HUES48 (cell line): Measurements from ENCODE around the gene PRR35.

Experiments
- H3K27ac ChIP-seq: one replicate; pipeline ENCODE4 v1.7.0; 2013; ENCODE audit warnings: low read depth, low read length, inconsistent platforms
- H3K27me3 ChIP-seq: 2 replicates; pipeline ENCODE4 v1.6.1; 2013; ENCODE audit warnings: mild to moderate bottlenecking, low read length; ENCODE audit not compliant: control insufficient read depth, insufficient read depth
- H3K36me3 ChIP-seq: 2 replicates; pipeline ENCODE4 v1.6.1; 2013; ENCODE audit warnings: low read length; ENCODE audit not compliant: control insufficient read depth, insufficient read depth
- H3K4me1 ChIP-seq: 2 replicates; pipeline ENCODE4 v1.6.1; 2013; ENCODE audit warnings: mild to moderate bottlenecking, low read length; ENCODE audit not compliant: control insufficient read depth, insufficient read depth
- H3K4me3 ChIP-seq: 2 replicates; pipeline ENCODE4 v1.5.1; 2013; ENCODE audit warnings: mild to moderate bottlenecking, low read depth, low read length
- H3K9ac ChIP-seq: 2 replicates; pipeline ENCODE4 v1.6.1; 2013; ENCODE audit warnings: mild to moderate bottlenecking, low read depth, low read length, moderate library complexity
- H3K9me3 ChIP-seq: 2 replicates; pipeline ENCODE4 v1.6.1; 2013; ENCODE audit warnings: low read length; ENCODE audit not compliant: control insufficient read depth, insufficient read depth

The PRR35 gene

DNA sequence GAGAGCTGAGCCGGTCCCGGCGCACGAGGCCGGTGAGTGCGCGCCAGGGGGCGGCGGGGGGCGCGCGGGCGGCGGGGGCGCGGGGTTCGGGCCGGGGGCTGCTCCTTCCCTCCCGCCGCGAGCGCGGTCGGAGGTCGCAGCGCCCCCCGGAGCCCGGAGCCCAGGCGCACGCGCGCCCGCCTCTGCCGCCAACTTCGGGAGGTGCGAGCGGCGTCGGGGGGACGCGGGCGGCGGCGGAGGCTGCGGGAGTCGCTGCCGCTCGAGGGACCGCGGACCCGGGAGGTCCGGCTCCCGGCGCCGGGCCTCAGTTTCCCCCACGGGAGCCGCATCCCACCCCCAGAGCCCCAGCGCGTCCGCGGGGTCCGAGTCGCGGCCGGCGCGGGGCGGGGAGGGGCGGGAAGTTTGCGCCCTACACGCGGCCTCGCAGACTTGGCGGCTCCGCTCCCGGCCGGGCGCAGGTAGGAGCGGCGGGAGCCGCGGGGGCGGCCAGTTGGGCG, at the start of gene PRR35:
Gene PRR35, plus strand, starts transcription at position 191 of the 497 bp plus-strand sequence. CDS start 2,901 bp downstream, outside the sequence.
- no peaks in the 10 kb centered on the region for H3K9me3 ChIP-seq
- no peak within 1 kb of the TSS for H3K27ac ChIP-seq
- no peaks in the 10 kb centered on the region for H3K4me1 ChIP-seq
- peak within 1 kb of the TSS; percentile 45; the same call in 1 of the 2 replicates for H3K4me3 ChIP-seq
- H3K9ac ChIP-seq = no peak within 1 kb of the TSS
- no peaks in the 10 kb centered on the region for H3K36me3 ChIP-seq
- peaks cover 42% of the 10 kb centered on the region for H3K27me3 ChIP-seq

GRCh38 chr16:512802-513201, 47.4 kb upstream of the PRR35 start:
- H3K9ac ChIP-seq = no peak overlapping the region
- H3K4me3 ChIP-seq = no peak overlapping the region
- no peaks in the 10 kb centered on the region for H3K27me3 ChIP-seq
- peaks cover 22% of the 10 kb centered on the region for H3K36me3 ChIP-seq
- H3K27ac ChIP-seq = no peak overlapping the region
- H3K4me1 ChIP-seq = no peaks in the 10 kb centered on the region
- H3K9me3 ChIP-seq = no peaks in the 10 kb centered on the region

DNA sequence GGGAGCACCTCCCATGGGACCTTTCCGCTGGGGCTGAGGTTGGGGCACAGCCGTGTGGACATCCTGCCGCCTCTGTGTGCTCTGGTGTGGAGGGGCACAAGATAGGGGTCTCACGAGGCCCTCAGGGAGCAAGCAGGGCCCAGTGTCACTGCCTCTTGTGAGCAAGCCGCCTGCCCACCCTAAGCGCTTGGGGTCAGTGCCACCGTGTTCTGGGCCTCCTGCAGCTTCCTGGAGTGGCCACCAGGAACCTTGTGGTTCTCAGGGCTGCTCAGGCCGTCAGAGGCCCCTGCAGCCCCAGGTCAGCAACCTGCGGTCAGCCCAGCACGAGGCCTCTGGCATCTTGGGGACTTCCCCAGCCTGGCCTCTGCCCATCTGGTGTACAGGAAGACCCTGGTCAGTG, 46.2 kb upstream of the PRR35 start:
- peaks cover 26% of the 10 kb centered on the region for H3K36me3 ChIP-seq
- no peak overlapping the region for H3K9ac ChIP-seq
- no peak overlapping the region for H3K27ac ChIP-seq
- H3K9me3 ChIP-seq = no peaks in the 10 kb centered on the region
- H3K4me3 ChIP-seq = no peak overlapping the region
- H3K27me3 ChIP-seq = no peaks in the 10 kb centered on the region
- H3K4me1 ChIP-seq = no peaks in the 10 kb centered on the region

DNA sequence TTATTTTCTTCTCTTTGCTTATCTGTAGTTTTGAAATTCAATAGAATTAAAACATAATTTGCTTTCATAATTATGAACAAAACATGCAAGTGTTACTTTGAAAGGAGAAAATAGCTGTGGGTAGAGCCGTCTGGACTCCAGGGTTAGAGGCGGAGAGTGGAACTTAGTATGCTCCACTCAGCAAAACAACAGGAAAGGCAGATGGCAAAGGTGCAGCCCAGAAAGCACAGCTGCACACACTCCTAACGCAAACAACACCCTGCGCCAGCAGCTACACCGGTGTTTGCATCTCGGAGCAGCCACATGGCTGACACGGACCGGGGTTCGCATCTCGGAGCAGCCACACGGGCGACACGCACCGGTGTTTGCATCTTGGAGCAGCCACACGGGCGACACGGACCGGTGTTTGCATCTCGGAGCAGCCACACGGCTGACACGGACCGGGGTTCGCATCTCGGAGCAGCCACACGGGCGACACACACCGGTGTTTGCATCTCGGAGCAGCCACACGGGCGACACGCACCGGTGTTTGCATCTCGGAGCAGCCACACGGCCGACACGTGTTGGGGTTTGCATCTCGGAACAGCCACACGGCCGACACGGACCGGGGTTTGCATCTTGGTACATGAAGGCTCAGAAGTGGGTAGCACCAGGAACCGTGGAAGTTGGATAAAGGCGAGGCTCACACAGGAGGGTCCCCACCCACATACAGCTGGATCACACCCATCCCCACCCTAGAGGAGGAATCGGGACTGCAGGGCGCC, 44.8 kb upstream of the PRR35 start:
- Histone ChIP-seq H3K4me1 (no peaks in the 10 kb centered on the region), H3K27me3 (no peaks in the 10 kb centered on the region), H3K4me3 (no peak overlapping the region), H3K36me3 (peaks cover 40% of the 10 kb centered on the region), H3K9ac (no peak overlapping the region), H3K27ac (no peak overlapping the region), H3K9me3 (no peaks in the 10 kb centered on the region)

DNA sequence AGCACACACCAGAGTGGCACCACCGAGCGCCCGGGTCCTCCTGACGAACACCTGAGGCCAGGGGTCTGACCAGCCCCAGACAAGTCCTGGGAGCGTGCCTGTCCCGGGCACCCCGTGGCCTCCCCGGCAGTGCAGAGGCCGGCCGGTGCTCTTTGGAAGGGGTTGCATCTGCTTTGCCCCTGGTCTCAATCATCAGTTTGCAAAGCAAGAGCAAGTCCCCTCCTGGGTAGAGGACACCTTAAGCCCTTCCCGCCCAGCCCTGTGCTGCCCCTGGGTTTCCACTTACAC, 44.3 kb upstream of the PRR35 start:
- H3K27me3 ChIP-seq = no peaks in the 10 kb centered on the region
- H3K4me3 ChIP-seq = no peak overlapping the region
- H3K9me3 ChIP-seq = no peaks in the 10 kb centered on the region
- H3K27ac ChIP-seq = no peak overlapping the region
- H3K36me3 ChIP-seq = peaks cover 45% of the 10 kb centered on the region
- no peak overlapping the region for H3K9ac ChIP-seq
- no peaks in the 10 kb centered on the region for H3K4me1 ChIP-seq

DNA sequence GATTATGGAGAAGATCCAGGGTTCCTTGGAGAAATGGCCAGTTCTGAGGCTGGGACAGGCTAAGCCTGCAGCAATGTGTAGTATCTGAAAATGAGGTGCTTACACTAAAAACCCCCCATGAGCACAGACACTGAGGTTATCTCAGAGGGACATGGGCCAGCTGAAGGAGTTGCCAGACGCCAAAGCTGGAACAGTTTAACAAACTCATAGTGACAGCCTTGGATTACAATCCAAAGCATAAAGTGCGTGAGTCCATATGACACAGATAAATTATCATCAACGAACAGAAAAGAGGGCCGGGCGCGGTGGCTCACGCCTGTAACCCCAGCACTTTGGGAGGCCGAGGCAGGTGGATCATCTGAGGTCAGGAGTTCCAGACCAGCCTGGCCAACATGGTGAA, 43.9 kb upstream of the PRR35 start:
- Histone ChIP-seq H3K9me3 (no peaks in the 10 kb centered on the region), H3K4me3 (no peak overlapping the region), H3K36me3 (peaks cover 46% of the 10 kb centered on the region), H3K27me3 (no peaks in the 10 kb centered on the region), H3K9ac (no peak overlapping the region), H3K4me1 (no peaks in the 10 kb centered on the region), H3K27ac (no peak overlapping the region)

DNA sequence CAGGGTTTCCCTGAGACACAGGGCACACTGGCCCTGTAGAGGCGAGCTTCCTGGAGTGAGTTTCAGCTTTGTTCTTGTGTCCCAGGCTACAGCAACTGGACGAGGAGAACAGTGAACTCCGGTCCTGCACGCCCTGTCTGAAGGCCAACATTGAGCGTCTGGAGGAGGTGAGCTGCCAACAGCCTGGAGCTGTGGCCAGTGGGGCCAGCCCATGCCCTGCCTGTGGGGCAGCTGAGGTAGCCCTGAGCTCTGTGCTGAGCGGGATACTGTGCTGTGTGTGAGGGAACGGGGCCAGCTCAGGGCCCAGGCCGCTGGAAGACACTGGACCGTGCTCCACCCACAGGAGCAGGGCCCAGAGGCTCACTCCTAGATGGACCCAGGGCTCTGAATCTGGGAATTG, 41.3 kb upstream of the PRR35 start:
- no peak overlapping the region for H3K9ac ChIP-seq
- no peaks in the 10 kb centered on the region for H3K4me1 ChIP-seq
- no peaks in the 10 kb centered on the region for H3K9me3 ChIP-seq
- H3K4me3 ChIP-seq = no peak overlapping the region
- no peaks in the 10 kb centered on the region for H3K27me3 ChIP-seq
- H3K27ac ChIP-seq = no peak overlapping the region
- peaks cover 46% of the 10 kb centered on the region for H3K36me3 ChIP-seq

DNA sequence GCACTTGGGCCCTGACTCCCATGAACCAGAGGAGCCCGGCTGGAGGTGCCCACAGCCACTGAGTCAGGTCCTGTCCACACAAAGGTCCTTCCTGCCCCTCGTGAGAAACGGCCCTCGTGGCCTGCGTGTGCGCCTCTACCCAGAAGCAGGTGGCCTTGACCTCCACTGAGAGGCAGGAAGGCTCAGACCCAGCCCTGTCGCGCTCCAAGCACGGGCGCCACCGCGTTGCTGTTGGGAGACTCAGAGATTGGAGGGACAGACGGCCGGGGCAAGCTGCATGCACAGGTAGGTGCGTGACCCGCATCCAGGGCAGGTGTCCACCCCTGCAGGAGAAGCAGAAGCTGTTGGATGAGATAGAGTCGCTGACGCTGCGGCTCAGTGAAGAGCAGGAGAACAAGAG, 40.8 kb upstream of the PRR35 start:
- Histone ChIP-seq H3K27ac (no peak overlapping the region), H3K4me1 (no peaks in the 10 kb centered on the region), H3K9me3 (no peaks in the 10 kb centered on the region), H3K27me3 (no peaks in the 10 kb centered on the region), H3K4me3 (no peak overlapping the region), H3K36me3 (peaks cover 46% of the 10 kb centered on the region), H3K9ac (no peak overlapping the region)

- H3K36me3 ChIP-seq = peaks cover 42% of the 10 kb centered on the region
- no peak overlapping the region for H3K27ac ChIP-seq
- H3K4me1 ChIP-seq = no peaks in the 10 kb centered on the region
- H3K27me3 ChIP-seq = no peaks in the 10 kb centered on the region
- H3K9me3 ChIP-seq = no peaks in the 10 kb centered on the region
- no peak overlapping the region for H3K9ac ChIP-seq
- H3K4me3 ChIP-seq = no peak overlapping the region
Observed at GRCh38 chr16:519841-520687, 40.1 kb upstream of the PRR35 start.

DNA sequence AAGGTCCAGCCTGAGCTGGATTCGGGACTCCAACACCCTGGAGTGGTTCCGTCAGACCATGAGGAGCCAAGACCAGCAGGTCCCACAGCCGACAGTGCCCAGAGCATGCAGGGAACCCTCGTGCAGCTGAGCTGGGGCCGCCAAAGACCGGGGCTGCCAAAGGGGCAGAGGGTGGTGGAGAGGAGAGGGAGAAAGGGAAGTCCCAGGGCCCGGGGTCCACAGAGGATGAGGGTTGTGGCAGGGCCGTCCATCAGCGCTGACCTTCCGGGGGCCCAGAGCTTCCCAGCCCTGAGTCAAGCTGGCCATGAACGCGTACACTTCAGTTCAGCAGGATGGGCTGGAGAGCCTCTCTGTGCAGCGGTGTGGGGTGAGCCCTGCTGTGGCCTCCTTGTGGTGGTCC, 39.3 kb upstream of the PRR35 start:
- peaks cover 36% of the 10 kb centered on the region for H3K36me3 ChIP-seq
- no peak overlapping the region for H3K4me3 ChIP-seq
- no peaks in the 10 kb centered on the region for H3K4me1 ChIP-seq
- no peaks in the 10 kb centered on the region for H3K9me3 ChIP-seq
- H3K27me3 ChIP-seq = no peaks in the 10 kb centered on the region
- no peak overlapping the region for H3K9ac ChIP-seq
- no peak overlapping the region for H3K27ac ChIP-seq
